Activated T-cell treated with anti-CD3 and anti-CD28 coated beads, Interleukin-2, amount 50 U/mL, for 1 hour (primary cell): Measurements from ENCODE around the gene BDH1.
"Not testable (repeated sequence)": the region's sequence is repeated elsewhere in the genome, so short reads cannot be mapped to it uniquely, and the experiment has no call there.

Experiments used
- DNase-seq: peaks from one replicate; pipeline ENCODE4 v3.0.0-alpha.2; 2020

The BDH1 gene

GRCh38 chr3:197484204-197484901, 71.4 kb downstream of the BDH1 start:
- DNase-seq: no peak

- DNase-seq: no peak
Observed at GRCh38 chr3:197482001-197482400, 73.8 kb downstream of the BDH1 start.

- DNase-seq: no peak
Observed at GRCh38 chr3:197480320-197480719, 75.4 kb downstream of the BDH1 start.

- no peak for DNase-seq
Observed at GRCh38 chr3:197478746-197479668, 76.8 kb downstream of the BDH1 start.

GRCh38 chr3:197477816-197478215, 78.0 kb downstream of the BDH1 start:
- DNase-seq: not testable (repeated sequence)

GRCh38 chr3:197475997-197476525, 79.7 kb downstream of the BDH1 start:
- DNase-seq: no peak

- no peak for DNase-seq
Observed at GRCh38 chr3:197475514-197475913, 80.3 kb downstream of the BDH1 start.

- no peak for DNase-seq
Observed at GRCh38 chr3:197472151-197472550, 83.6 kb downstream of the BDH1 start.

GRCh38 chr3:197471221-197472010, 84.4 kb downstream of the BDH1 start:
- DNase-seq: no peak

GRCh38 chr3:197468866-197469382, 86.8 kb downstream of the BDH1 start:
- DNase-seq: no peak

GRCh38 chr3:197468167-197468566, 87.6 kb downstream of the BDH1 start:
- DNase-seq: no peak

- DNase-seq: no peak
Observed at GRCh38 chr3:197466586-197467399, 89.0 kb downstream of the BDH1 start.

- no peak for DNase-seq
Observed at GRCh38 chr3:197465996-197466549, 89.7 kb downstream of the BDH1 start.

- no peak for DNase-seq
Observed at GRCh38 chr3:197465197-197465995, 90.4 kb downstream of the BDH1 start.

GRCh38 chr3:197464794-197465193, 91.0 kb downstream of the BDH1 start:
- no peak for DNase-seq

GRCh38 chr3:197463279-197463678, 92.5 kb downstream of the BDH1 start:
- DNase-seq: no peak

GRCh38 chr3:197462808-197463207, 93.0 kb downstream of the BDH1 start:
- DNase-seq: no peak

GRCh38 chr3:197460639-197461038, 95.1 kb downstream of the BDH1 start:
- no peak for DNase-seq

GRCh38 chr3:197460002-197460401, 95.8 kb downstream of the BDH1 start:
- DNase-seq: no peak
